Measurements from ENCODE around the gene B9D1. TPM values are rescaled to one million over a fixed set of nuclear protein-coding genes. Genes with fewer than 3 reads are reported as not detected.

Gene B9D1
- total and polyA plus RNA-seq, 2 donors from 2014 or later, result 32.1 to 67.5 TPM

- no peak overlapping the region for H3K9ac ChIP-seq (ENCODE audit: low read length in 3 of 3)
- H3K27ac ChIP-seq (ENCODE audit: low read depth in 2 of 2, low read length in 2 of 2), result no peak overlapping the region
Observed at GRCh38 chr17:19337712-19338023, 24.9 kb downstream of the B9D1 start.

GRCh38 chr17:19336938-19337711, 25.4 kb downstream of the B9D1 start:
- intact Hi-C loops (cut with DNase I), result no loop called here

More at GRCh38 chr17:19337712-19338023, 24.9 kb downstream of the B9D1 start:
- DNase-seq, result no peak
- TF ChIP-seq CTCF (IDR thresholded peaks at IDR 0.05; ENCODE audit: borderline replicate concordance, extremely low read depth, insufficient read depth), result no peak
- no peak for FAIRE-seq
- Histone ChIP-seq H3K4me1 (ENCODE audit: control insufficient read depth in 2 of 3, insufficient read depth in 2 of 3, low read depth in 1 of 3, low read length in 3 of 3) (peaks cover 0 to 14% (median 6%) of the 10 kb centered on the region in 3 donors), H3K27me3 (ENCODE audit: control insufficient read depth, insufficient read depth, low read length) (no peaks in the 10 kb centered on the region), H3K4me3 (ENCODE audit: low read length in 3 of 3) (no peak overlapping the region), H3K36me3 (ENCODE audit: control insufficient read depth in 2 of 3, insufficient read depth in 3 of 3, low read length in 3 of 3) (no peaks in the 10 kb centered on the region), H3K9me3 (ENCODE audit: control insufficient read depth in 2 of 3, insufficient read depth in 1 of 3, low read length in 3 of 3) (no peaks in the 10 kb centered on the region)
- intact Hi-C loops (cut with DNase I), result no loop called here

GRCh38 chr17:19335951-19336631, 26.4 kb downstream of the B9D1 start:
- no peak overlapping the region for H3K9ac ChIP-seq (ENCODE audit: low read length in 3 of 3)
- FAIRE-seq, result no peak
- H3K36me3 ChIP-seq (ENCODE audit: control insufficient read depth in 2 of 3, insufficient read depth in 3 of 3, low read length in 3 of 3), result no peaks in the 10 kb centered on the region
- peaks cover 0 to 12% (median 6%) of the 10 kb centered on the region in 3 donors for H3K4me1 ChIP-seq (ENCODE audit: control insufficient read depth in 2 of 3, insufficient read depth in 2 of 3, low read depth in 1 of 3, low read length in 3 of 3)
- no peaks in the 10 kb centered on the region for H3K27me3 ChIP-seq (ENCODE audit: control insufficient read depth, insufficient read depth, low read length)
- intact Hi-C loops (cut with DNase I), result no loop called here
- peak in 2 of 5 donors; percentile 9 to 39 for DNase-seq
- TF ChIP-seq CTCF (IDR thresholded peaks at IDR 0.05; ENCODE audit: borderline replicate concordance, extremely low read depth, insufficient read depth), result no peak
- no peaks in the 10 kb centered on the region for H3K9me3 ChIP-seq (ENCODE audit: control insufficient read depth in 2 of 3, insufficient read depth in 1 of 3, low read length in 3 of 3)
- H3K27ac ChIP-seq (ENCODE audit: low read depth in 2 of 2, low read length in 2 of 2), result no peak overlapping the region
- no peak overlapping the region for H3K4me3 ChIP-seq (ENCODE audit: low read length in 3 of 3)

More at GRCh38 chr17:19336938-19337711, 25.4 kb downstream of the B9D1 start:
- Histone ChIP-seq H3K36me3 (ENCODE audit: control insufficient read depth in 2 of 3, insufficient read depth in 3 of 3, low read length in 3 of 3) (no peaks in the 10 kb centered on the region), H3K27ac (ENCODE audit: low read depth in 2 of 2, low read length in 2 of 2) (no peak overlapping the region), H3K9me3 (ENCODE audit: control insufficient read depth in 2 of 3, insufficient read depth in 1 of 3, low read length in 3 of 3) (no peaks in the 10 kb centered on the region), H3K4me1 (ENCODE audit: control insufficient read depth in 2 of 3, insufficient read depth in 2 of 3, low read depth in 1 of 3, low read length in 3 of 3) (peaks cover 0 to 12% (median 6%) of the 10 kb centered on the region in 3 donors), H3K4me3 (ENCODE audit: low read length in 3 of 3) (no peak overlapping the region), H3K27me3 (ENCODE audit: control insufficient read depth, insufficient read depth, low read length) (no peaks in the 10 kb centered on the region), H3K9ac (ENCODE audit: low read length in 3 of 3) (no peak overlapping the region)
- DNase-seq, result peak in 4 of 5 donors; percentile 27 to 82 (median 62)
- FAIRE-seq, result no peak
- no peak for TF ChIP-seq CTCF (IDR thresholded peaks at IDR 0.05; ENCODE audit: borderline replicate concordance, extremely low read depth, insufficient read depth)
